T-cell (primary cell): ENCODE results near the gene GK. TPM values are rescaled to one million over a fixed set of nuclear protein-coding genes. Genes with fewer than 3 reads are reported as not detected.
A peak's percentile ranks its signal among the peaks of the same experiment; 100 is the strongest.
"Not testable (repeated sequence)": the region's sequence is repeated elsewhere in the genome, so short reads cannot be mapped to it uniquely, and the experiment has no call there.

ENCODE experiments used
- ATAC-seq, 4 experiments: fragments of 200-7000 bp in 3 of 4; fragments of 150-1000 bp in 1 of 4; cut with Tn5 transposase; replicated peaks in 1 of 4; 1 replicate in 3 of 4; 2 replicates in 1 of 4; pipeline ENCODE4 v1.10.0; 2021; ENCODE audit warnings: moderate library complexity in 3 of 4, mild to moderate bottlenecking in 2 of 4, moderate number of reproducible peaks in 1 of 4
- CTCF ChIA-PET, 2 donors: fragments of 300-600 bp; sonication (Branson Sonifier 250); formaldehyde crosslinking; loops; one replicate each; lab custom pipeline; 2022; ENCODE audit warnings: antibody characterized with exemption in 2 of 2; lab: Charles Lee
- POLR2A ChIA-PET, 2 donors: fragments of 300-600 bp; sonication (Branson Sonifier 250); formaldehyde crosslinking; loops; one replicate each; lab custom pipeline; 2022; ENCODE audit warnings: antibody characterized with exemption in 2 of 2; lab: Charles Lee
- DNase-seq, 35 experiments: peaks; one replicate each; pipeline versions ENCODE4 v3.0.0 to v3.0.0-alpha.2; 2013 to 2023
- H3K27ac ChIP-seq: one replicate; pipeline ENCODE4 v1.5.1; 2013; ENCODE audit warnings: low read length
- H3K27me3 ChIP-seq, 2 experiments: replicated peaks in 1 of 2; 1 replicate in 1 of 2; 2 replicates in 1 of 2; pipeline versions ENCODE4 v1.6.1 to v1.7.0; 2013; ENCODE audit warnings: low read length in 1 of 2, mixed read lengths in 1 of 2; ENCODE audit not compliant: control insufficient read depth in 2 of 2, insufficient read depth in 2 of 2; ENCODE audit errors: extremely low read depth in 1 of 2
- H3K36me3 ChIP-seq, 2 donors: 1 replicate in 1 of 2; 2 replicates in 1 of 2; pipeline versions ENCODE4 v1.6.1 to v1.7.0; 2013; ENCODE audit warnings: low read length in 1 of 2; ENCODE audit not compliant: control insufficient read depth in 2 of 2, insufficient read depth in 1 of 2; ENCODE audit errors: extremely low read depth in 1 of 2
- H3K4me1 ChIP-seq, 2 experiments: 1 replicate in 1 of 2; 2 replicates in 1 of 2; pipeline versions ENCODE4 v1.6.1 to v1.7.0; 2013; ENCODE audit warnings: low read length in 2 of 2, mixed read lengths in 1 of 2; ENCODE audit not compliant: insufficient read depth in 2 of 2, control insufficient read depth in 1 of 2; ENCODE audit errors: extremely low read depth in 1 of 2
- H3K4me3 ChIP-seq, 2 donors: 1 replicate in 1 of 2; 2 replicates in 1 of 2; pipeline versions ENCODE4 v1.5.1 to v1.7.0; 2013; ENCODE audit warnings: mild to moderate bottlenecking in 2 of 2, low read length in 1 of 2, moderate library complexity in 1 of 2; ENCODE audit not compliant: control insufficient read depth in 1 of 2; ENCODE audit errors: extremely low read depth in 1 of 2
- H3K9me3 ChIP-seq: 2 replicates; pipeline ENCODE4 v1.7.0; 2013
- H3K27ac Mint-ChIP-seq, 2 donors: one replicate each; pipeline ENCODE4 v1.8.0; 2020 to 2021; ENCODE audit warnings: mild to moderate bottlenecking in 2 of 2, mixed read lengths in 2 of 2
- H3K27me3 Mint-ChIP-seq, 2 donors: one replicate each; pipeline ENCODE4 v1.8.0; 2021 to 2022; ENCODE audit warnings: mixed read lengths in 2 of 2
- H3K36me3 Mint-ChIP-seq: one replicate; pipeline ENCODE4 v1.8.0; 2021; ENCODE audit warnings: mixed read lengths
- H3K4me1 Mint-ChIP-seq, 3 donors: one replicate each; pipeline ENCODE4 v1.8.0; 2020 to 2022; ENCODE audit warnings: mixed read lengths in 3 of 3, mild to moderate bottlenecking in 1 of 3
- H3K4me3 Mint-ChIP-seq, 3 donors: one replicate each; pipeline ENCODE4 v1.8.0; 2020 to 2022; ENCODE audit warnings: mild to moderate bottlenecking in 3 of 3, mixed read lengths in 3 of 3, moderate library complexity in 3 of 3
- H3K9me3 Mint-ChIP-seq, 3 donors: one replicate each; pipeline ENCODE4 v1.8.0; 2020 to 2022; ENCODE audit warnings: mixed read lengths in 3 of 3
- WGBS: methylation state at CpG from one replicate; pipeline ENCODE4 v1.1.5; 2013; ENCODE audit warnings: missing lambda C conversion rate; ENCODE audit not compliant: insufficient coverage; 5-methylcytosine and 5-hydroxymethylcytosine counted together
- total RNA-seq, 35 experiments: library from RNA in 6 of 35; stranded (reverse) in 6 of 35; fragments of 120-200 nt in 1 of 35; gene quantifications; one replicate each; pipeline versions ENCODE4 v1.2.1 to v1.2.4 and lab custom pipeline; 2013 to 2026

The GK gene
- total RNA-seq, 5 donors from 2014 or later (not counting 1 experiment from before 2014, with no cell fraction given) = 3.1 to 6.8 (median 5.3) TPM

- ChIA-PET POLR2A (interaction anchor here in 1 of 2 donors (0.6 kb wide), 1 partner anchor 83 kb away, joined by 3 read pairs; no protein-coding TSS in a partner anchor), CTCF (interaction anchor here (0.6 to 2.1 kb wide), 5 partner anchors 37 to 83 kb away, joined by 3 to 8 read pairs (median 3); no protein-coding TSS in a partner anchor)
- not testable (repeated sequence) for H3K27ac ChIP-seq, DNase-seq, H3K4me3 Mint-ChIP-seq, H3K27ac Mint-ChIP-seq, H3K4me3 ChIP-seq, H3K9me3 Mint-ChIP-seq, H3K4me1 ChIP-seq, ATAC-seq, H3K36me3 Mint-ChIP-seq, H3K27me3 Mint-ChIP-seq, H3K36me3 ChIP-seq, H3K4me1 Mint-ChIP-seq, H3K27me3 ChIP-seq, H3K9me3 ChIP-seq
- no CpG with 5 or more reads among the region's 6 CpGs for WGBS
These were observed 19.2 kb upstream of the GK start for GRCh38 chrX:30634070-30634469.

- Histone ChIP-seq H3K4me3 (no peak overlapping the region), H3K27ac (no peak overlapping the region), H3K27me3 (no peaks in the 10 kb centered on the region), H3K36me3 (no peaks in the 10 kb centered on the region), H3K4me1 (no peaks in the 10 kb centered on the region), H3K9me3 (no peaks in the 10 kb centered on the region)
- no CpG with 5 or more reads among the region's 4 CpGs for WGBS
- Mint-ChIP-seq H3K9me3 (peaks cover 0 to 3% (median 0%) of the 10 kb centered on the region in 3 donors), H3K27me3 (no peaks in the 10 kb centered on the region), H3K27ac (no peak overlapping the region), H3K4me3 (no peak overlapping the region), H3K4me1 (no peaks in the 10 kb centered on the region), H3K36me3 (no peaks in the 10 kb centered on the region)
- CTCF ChIA-PET = interaction anchor here (0.6 to 1.4 kb wide), 5 partner anchors 26 to 1848 kb away, joined by 3 to 8 read pairs (median 3); no protein-coding TSS in a partner anchor
- POLR2A ChIA-PET = interaction anchor here in 1 of 2 donors (0.6 to 0.7 kb wide), 2 partner anchors 54 to 252 kb away, joined by 3 to 7 read pairs; no protein-coding TSS in a partner anchor
- DNase-seq (peak in 1 of 35 experiments; percentile 37), ATAC-seq (no peak)
These were observed 17.6 kb upstream of the GK start for GRCh38 chrX:30635630-30636029.

GRCh38 chrX:30637874-30638815, 15.1 kb upstream of the GK start:
- no peaks in the 10 kb centered on the region for H3K36me3 Mint-ChIP-seq
- Histone ChIP-seq H3K4me3 (no peak overlapping the region), H3K27ac (no peak overlapping the region), H3K9me3 (no peaks in the 10 kb centered on the region), H3K27me3 (no peaks in the 10 kb centered on the region), H3K36me3 (no peaks in the 10 kb centered on the region), H3K4me1 (no peaks in the 10 kb centered on the region)
- DNase-seq = no peak
- ATAC-seq = no peak
- CTCF ChIA-PET = interaction anchor here in 1 of 2 donors (0.6 kb wide), 1 partner anchor 300 kb away, joined by 3 read pairs; no protein-coding TSS in a partner anchor
- no peak overlapping the region for H3K4me3 Mint-ChIP-seq
- no peaks in the 10 kb centered on the region for H3K27me3 Mint-ChIP-seq
- POLR2A ChIA-PET = no interaction called here
- 100% methylated on average over 5 of the region's 8 CpGs for WGBS
- H3K9me3 Mint-ChIP-seq = peaks cover 0 to 3% (median 0%) of the 10 kb centered on the region in 3 donors
- no peak overlapping the region for H3K27ac Mint-ChIP-seq
- H3K4me1 Mint-ChIP-seq = no peaks in the 10 kb centered on the region

GRCh38 chrX:30639702-30640101, 13.5 kb upstream of the GK start:
- DNase-seq, H3K27me3 Mint-ChIP-seq, H3K27me3 ChIP-seq, H3K9me3 Mint-ChIP-seq, H3K36me3 Mint-ChIP-seq, ATAC-seq, H3K36me3 ChIP-seq, H3K27ac ChIP-seq, CTCF ChIA-PET, POLR2A ChIA-PET, H3K4me1 Mint-ChIP-seq, H3K4me3 ChIP-seq, H3K9me3 ChIP-seq, H3K27ac Mint-ChIP-seq, H3K4me1 ChIP-seq, H3K4me3 Mint-ChIP-seq: not testable (repeated sequence)
- WGBS = no CpG with 5 or more reads among the region's 5 CpGs

GRCh38 chrX:30642642-30643041, 10.6 kb upstream of the GK start:
- Mint-ChIP-seq H3K4me1 (no peaks in the 10 kb centered on the region), H3K27ac (no peak overlapping the region), H3K4me3 (no peak overlapping the region), H3K36me3 (no peaks in the 10 kb centered on the region), H3K9me3 (peaks cover 0 to 3% (median 0%) of the 10 kb centered on the region in 3 donors), H3K27me3 (no peaks in the 10 kb centered on the region)
- no CpG with 5 or more reads among the region's 3 CpGs for WGBS
- ChIA-PET CTCF (no interaction called here), POLR2A (no interaction called here)
- DNase-seq = no peak
- no peak for ATAC-seq
- Histone ChIP-seq H3K27me3 (no peaks in the 10 kb centered on the region), H3K4me3 (no peak overlapping the region), H3K27ac (no peak overlapping the region), H3K9me3 (no peaks in the 10 kb centered on the region), H3K4me1 (no peaks in the 10 kb centered on the region), H3K36me3 (no peaks in the 10 kb centered on the region)

- Histone ChIP-seq H3K9me3 (no peaks in the 10 kb centered on the region), H3K27me3 (no peaks in the 10 kb centered on the region), H3K36me3 (no peaks in the 10 kb centered on the region), H3K4me3 (no peak overlapping the region), H3K27ac (no peak overlapping the region), H3K4me1 (no peaks in the 10 kb centered on the region)
- Mint-ChIP-seq H3K36me3 (no peaks in the 10 kb centered on the region), H3K9me3 (peaks cover 0 to 3% (median 0%) of the 10 kb centered on the region in 3 donors), H3K27ac (no peak overlapping the region), H3K4me1 (no peaks in the 10 kb centered on the region), H3K4me3 (no peak overlapping the region), H3K27me3 (no peaks in the 10 kb centered on the region)
- POLR2A ChIA-PET = no interaction called here
- ATAC-seq (no peak), DNase-seq (no peak)
- CTCF ChIA-PET = no interaction called here
- WGBS = no CpG with 5 or more reads among the region's 2 CpGs
These were observed 9.9 kb upstream of the GK start for GRCh38 chrX:30643313-30643821.
